Gastrocnemius medialis (tissue), 4 donors: ENCODE data around the gene KCNJ10. TPM values are rescaled to one million over a fixed set of nuclear protein-coding genes. Genes with fewer than 3 reads are reported as not detected.
A peak's percentile ranks its signal among the peaks of the same experiment; 100 is the strongest.

ENCODE experiments used
- ATAC-seq, 2 donors: fragments of 150-250 bp; one replicate each; pipeline ENCODE4 v1.9.1; 2016
- DNase-seq, 2 donors: peaks; one replicate each; pipeline ENCODE4 v3.0.0-alpha.2; 2019
- H3K27ac ChIP-seq, 4 donors: fragments of 200-600 bp; sonication (generic); 1 replicate in 1 of 4; 2 replicates in 3 of 4; pipeline ENCODE4 v1.5.1; 2016 to 2018; ENCODE audit warnings: mild to moderate bottlenecking in 2 of 4, moderate library complexity in 1 of 4
- H3K27me3 ChIP-seq, 3 donors: fragments of 200-600 bp; sonication (generic) in 2 of 3; 1 replicate in 1 of 3; 2 replicates in 2 of 3; pipeline versions ENCODE4 v1.5.1 to v1.6.0; 2016 to 2019; ENCODE audit warnings: mild to moderate bottlenecking in 1 of 3, moderate library complexity in 1 of 3
- H3K36me3 ChIP-seq, 2 donors: fragments of 200-600 bp; sonication (generic) in 1 of 2; one replicate each; pipeline ENCODE4 v1.5.1; 2017 to 2018
- H3K4me1 ChIP-seq, 2 donors: fragments of 200-600 bp; sonication (generic) in 1 of 2; one replicate each; pipeline ENCODE4 v1.5.1; 2016 to 2017; ENCODE audit warnings: mild to moderate bottlenecking in 2 of 2
- H3K4me3 ChIP-seq, 4 donors: fragments of 200-600 bp; sonication (generic) in 3 of 4; 1 replicate in 1 of 4; 2 replicates in 3 of 4; pipeline ENCODE4 v1.5.1; 2016 to 2019; ENCODE audit warnings: mild to moderate bottlenecking in 2 of 4
- H3K9me3 ChIP-seq, 3 donors: fragments of 200-600 bp; sonication (generic) in 2 of 3; 1 replicate in 1 of 3; 2 replicates in 2 of 3; pipeline ENCODE4 v1.5.1; 2016 to 2019
- CTCF ChIP-seq, 5 experiments: fragments of 450-650 bp in 3 of 5; fragments of 200-600 bp in 2 of 5; sonication (generic) in 2 of 5; IDR thresholded peaks in 4 of 5; conservative IDR thresholded peaks in 1 of 5; 1 replicate in 4 of 5; 2 replicates in 1 of 5; pipeline ENCODE4 v1.5.1; 2016 to 2019; ENCODE audit warnings: antibody characterized with exemption in 5 of 5, mild to moderate bottlenecking in 3 of 5, moderate library complexity in 3 of 5
- POLR2A ChIP-seq, 2 donors: fragments of 450-650 bp; IDR thresholded peaks; one replicate each; pipeline ENCODE4 v1.6.1; 2017; ENCODE audit warnings: antibody characterized with exemption in 2 of 2, mild to moderate bottlenecking in 2 of 2, moderate library complexity in 2 of 2
- in situ Hi-C, 4 donors: fragments of 200-750 bp; cut with MboI; loops; one replicate each; pipeline versions ENCODE4 v1.15.0 to v1.8.0; 2017; ENCODE audit warnings: low sequenced_read_pairs in 4 of 4
- intact Hi-C: fragments of 100-400 bp; cut with DNase I; formaldehyde crosslinking; loops from one replicate; pipeline ENCODE4 v1.15.1; 2023; ENCODE audit warnings: low total_unique reads
- total RNA-seq, 4 donors: library from RNA; depleted of rRNA; stranded (reverse); fragments of >200 nt; gene quantifications; one replicate each; pipeline versions ENCODE4 v1.1.0 to v1.2.3, GENCODE V29; 2016

The KCNJ10 gene
- total RNA-seq, 4 donors from 2014 or later = not detected

- in situ Hi-C loops (no loop called here), intact Hi-C loops (no loop called here)
- no peak for ATAC-seq
- Histone ChIP-seq H3K9me3 (no peaks in the 10 kb centered on the region), H3K27me3 (no peaks in the 10 kb centered on the region), H3K27ac (no peak overlapping the region), H3K4me3 (no peak overlapping the region), H3K4me1 (peaks cover 0 to 6% of the 10 kb centered on the region in 2 donors), H3K36me3 (no peaks in the 10 kb centered on the region)
- TF ChIP-seq POLR2A (IDR thresholded peaks at IDR 0.05) = no peak
- TF ChIP-seq CTCF (IDR thresholded peaks at IDR 0.05 in 4 of 5, conservative IDR thresholded peaks at IDR 0.05 in 1 of 5) = no peak
- DNase-seq = no peak
These were observed 21.6 kb downstream of the KCNJ10 start for GRCh38 chr1:160048335-160048734.

- in situ Hi-C loops (no loop called here), intact Hi-C loops (loop anchor here (2.0 kb wide), 1 partner anchor 31 kb away; no protein-coding TSS in a partner anchor)
- Histone ChIP-seq H3K4me1 (peaks cover 0 to 6% of the 10 kb centered on the region in 2 donors), H3K27me3 (no peaks in the 10 kb centered on the region), H3K36me3 (no peaks in the 10 kb centered on the region), H3K9me3 (no peaks in the 10 kb centered on the region), H3K27ac (no peak overlapping the region), H3K4me3 (no peak overlapping the region)
- ATAC-seq (no peak), DNase-seq (no peak)
- TF ChIP-seq CTCF (IDR thresholded peaks at IDR 0.05 in 4 of 5, conservative IDR thresholded peaks at IDR 0.05 in 1 of 5) = no peak
- TF ChIP-seq POLR2A (IDR thresholded peaks at IDR 0.05) = no peak
These were observed 22.6 kb downstream of the KCNJ10 start for GRCh38 chr1:160047111-160047991.

DNA sequence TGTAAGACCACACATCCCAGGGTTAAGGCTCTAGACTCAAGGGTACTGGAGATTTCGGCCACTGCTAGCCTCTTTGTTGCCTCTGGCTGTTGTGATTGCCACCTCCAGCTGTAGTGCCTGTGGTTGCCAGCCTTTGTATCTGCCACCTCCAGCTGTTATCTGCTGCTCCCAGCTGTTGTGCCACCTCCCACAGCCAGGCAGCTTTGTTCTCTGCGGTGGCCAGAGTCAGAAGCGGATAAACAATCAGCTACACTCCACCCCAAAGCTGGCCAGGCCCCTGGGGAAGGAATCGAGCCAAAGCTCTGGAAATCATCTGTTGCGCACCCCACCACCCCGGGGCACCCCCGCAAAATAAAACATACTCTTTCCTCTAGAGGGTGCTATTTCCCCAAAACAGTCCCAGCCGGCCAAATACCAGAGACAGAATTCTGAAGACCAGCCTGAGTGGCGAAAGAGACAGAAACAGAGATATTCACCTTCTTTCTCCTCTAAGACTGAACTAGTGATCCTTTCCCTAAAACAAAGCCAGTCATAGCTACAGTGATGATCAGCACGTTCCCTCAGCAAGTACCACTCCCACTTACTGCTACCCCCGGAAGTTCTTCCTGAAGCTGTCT, 23.4 kb downstream of the KCNJ10 start:
- Histone ChIP-seq H3K27ac (no peak overlapping the region), H3K4me3 (no peak overlapping the region), H3K27me3 (no peaks in the 10 kb centered on the region), H3K9me3 (no peaks in the 10 kb centered on the region), H3K4me1 (peaks cover 0 to 6% of the 10 kb centered on the region in 2 donors), H3K36me3 (no peaks in the 10 kb centered on the region)
- in situ Hi-C loops = no loop called here
- peak; percentile 67 to 83 for ATAC-seq
- TF ChIP-seq CTCF (IDR thresholded peaks at IDR 0.05 in 4 of 5, conservative IDR thresholded peaks at IDR 0.05 in 1 of 5) (peak; percentile 24 to 65 (median 54)), POLR2A (IDR thresholded peaks at IDR 0.05) (no peak)
- intact Hi-C loops = loop anchor here (1.0 to 2.0 kb wide), 2 partner anchors 14 to 32 kb away; no protein-coding TSS in a partner anchor
- peak in 1 of 2 donors; percentile 31 for DNase-seq

GRCh38 chr1:160045653-160046052, 24.3 kb downstream of the KCNJ10 start:
- H3K9me3 ChIP-seq = no peaks in the 10 kb centered on the region
- intact Hi-C loops = loop anchor here (1.0 to 2.0 kb wide), 2 partner anchors 13 to 33 kb away; no protein-coding TSS in a partner anchor
- H3K4me3 ChIP-seq = no peak overlapping the region
- H3K36me3 ChIP-seq = no peaks in the 10 kb centered on the region
- TF ChIP-seq POLR2A (IDR thresholded peaks at IDR 0.05) = no peak
- no peak for TF ChIP-seq CTCF (IDR thresholded peaks at IDR 0.05 in 4 of 5, conservative IDR thresholded peaks at IDR 0.05 in 1 of 5)
- DNase-seq = no peak
- H3K27ac ChIP-seq = no peak overlapping the region
- H3K4me1 ChIP-seq = peaks cover 0 to 6% of the 10 kb centered on the region in 2 donors
- ATAC-seq = no peak
- in situ Hi-C loops = no loop called here
- H3K27me3 ChIP-seq = no peaks in the 10 kb centered on the region
